ENCODE results near the gene OR51E2.
"Not testable (repeated sequence)": the region's sequence is repeated elsewhere in the genome, so short reads cannot be mapped to it uniquely, and the experiment has no call there.

OR51E2 gene

GRCh38 chr11:4697585-4697984, at the start of gene OR51E2:
TSS of gene OR51E2 (minus strand) at chr11:4697853. CDS start at chr11:4682711, 15,142 bp downstream.
- CTCF ChIA-PET: interaction anchor here (1.0 to 1.3 kb wide), 4 partner anchors 14 to 128 kb away, joined by 3 to 5 read pairs (median 4); partner anchors contain the start of gene OR51D1
- H3K4me3 ChIP-seq (ENCODE audit: low read depth, low read length): no peak within 1 kb of the TSS
- no peak within 1 kb of the TSS for H3K27ac ChIP-seq (ENCODE audit: extremely low read depth, low read depth, low read length)
- TF ChIP-seq ZNF138 (tag by site-specific recombination; IDR thresholded peaks at IDR 0.05; ENCODE audit: borderline replicate concordance) (no peak), ZNF654 (tag by site-specific recombination; IDR thresholded peaks at IDR 0.05; ENCODE audit: low read depth) (peak; percentile 26), ZNF133 (tag by site-specific recombination; IDR thresholded peaks at IDR 0.05) (no peak), ZNF670 (tag by site-specific recombination; IDR thresholded peaks at IDR 0.05; ENCODE audit: low read depth) (no peak)
- H3K4me1 ChIP-seq (ENCODE audit: control insufficient read depth, insufficient read depth, low read length): no peaks in the 10 kb centered on the region
- no peaks in the 10 kb centered on the region for H3K9me3 ChIP-seq (ENCODE audit: control insufficient read depth, insufficient read depth, low read depth, low read length)
- H3K36me3 ChIP-seq (ENCODE audit: control insufficient read depth in 2 of 2, insufficient read depth in 1 of 2, low read length in 2 of 2): no peaks in the 10 kb centered on the region
- POLR2A ChIA-PET: no interaction called here

- ChIA-PET POLR2A (no interaction called here), CTCF (interaction anchor here (0.6 kb wide), 1 partner anchor 64 kb away, joined by 5 read pairs; no protein-coding TSS in a partner anchor)
- TF ChIP-seq OSR2 (tag by site-specific recombination; IDR thresholded peaks at IDR 0.05): no peak
- Histone ChIP-seq H3K9me3 (ENCODE audit: control insufficient read depth, insufficient read depth, low read depth, low read length) (no peaks in the 10 kb centered on the region), H3K4me1 (ENCODE audit: control insufficient read depth, insufficient read depth, low read length) (no peaks in the 10 kb centered on the region), H3K4me3 (ENCODE audit: low read depth, low read length) (no peak overlapping the region), H3K27ac (ENCODE audit: extremely low read depth, low read depth, low read length) (no peak overlapping the region), H3K36me3 (ENCODE audit: control insufficient read depth in 2 of 2, insufficient read depth in 1 of 2, low read length in 2 of 2) (no peaks in the 10 kb centered on the region)
These were observed 43.1 kb upstream of the OR51E2 start for GRCh38 chr11:4740735-4741134.

- ChIA-PET CTCF (no interaction called here), POLR2A (no interaction called here)
- no peaks in the 10 kb centered on the region for H3K36me3 ChIP-seq (ENCODE audit: control insufficient read depth in 2 of 2, insufficient read depth in 1 of 2, low read length in 2 of 2)
- no peak for TF ChIP-seq KLF17 (tag by site-specific recombination; IDR thresholded peaks at IDR 0.05)
- TF ChIP-seq SCRT1 (tag by site-specific recombination; IDR thresholded peaks at IDR 0.05; ENCODE audit: borderline replicate concordance): no peak
- TF ChIP-seq ZNF140 (tag by site-specific recombination; IDR thresholded peaks at IDR 0.05): no peak
- TF ChIP-seq ZFP69B (tag by site-specific recombination; IDR thresholded peaks at IDR 0.05): no peak
- TF ChIP-seq TRIM28 (IDR thresholded peaks at IDR 0.05; ENCODE audit: borderline replicate concordance, low read length): no peak
- TF ChIP-seq PRDM10 (tag by site-specific recombination; IDR thresholded peaks at IDR 0.05): no peak
- no peak for TF ChIP-seq ZSCAN23 (tag by site-specific recombination; IDR thresholded peaks at IDR 0.05)
- TF ChIP-seq GFI1B (tag by site-specific recombination; IDR thresholded peaks at IDR 0.05): no peak
- no peak for TF ChIP-seq MZF1 (tag by site-specific recombination; IDR thresholded peaks at IDR 0.05; ENCODE audit: borderline replicate concordance)
- TF ChIP-seq ZNF354C (tag by site-specific recombination; IDR thresholded peaks at IDR 0.05; ENCODE audit: borderline replicate concordance, low read depth): no peak
- TF ChIP-seq ZNF10 (tag by site-specific recombination; IDR thresholded peaks at IDR 0.05): no peak
- no peak for TF ChIP-seq ZNF658 (tag by site-specific recombination; IDR thresholded peaks at IDR 0.05)
- TF ChIP-seq BCL6B (tag by site-specific recombination; IDR thresholded peaks at IDR 0.05): no peak
- TF ChIP-seq IKZF3 (tag by site-specific recombination; IDR thresholded peaks at IDR 0.05): no peak
- no peaks in the 10 kb centered on the region for H3K4me1 ChIP-seq (ENCODE audit: control insufficient read depth, insufficient read depth, low read length)
- H3K9me3 ChIP-seq (ENCODE audit: control insufficient read depth, insufficient read depth, low read depth, low read length): no peaks in the 10 kb centered on the region
- no peak overlapping the region for H3K27ac ChIP-seq (ENCODE audit: extremely low read depth, low read depth, low read length)
- no peak overlapping the region for H3K4me3 ChIP-seq (ENCODE audit: low read depth, low read length)
These were observed 29.5 kb upstream of the OR51E2 start for GRCh38 chr11:4727171-4727570.

GRCh38 chr11:4722616-4723534, 25.2 kb upstream of the OR51E2 start:
- H3K36me3 ChIP-seq (ENCODE audit: control insufficient read depth in 2 of 2, insufficient read depth in 1 of 2, low read length in 2 of 2); CTCF ChIA-PET; H3K4me1 ChIP-seq (ENCODE audit: control insufficient read depth, insufficient read depth, low read length); H3K27ac ChIP-seq (ENCODE audit: extremely low read depth, low read depth, low read length); H3K9me3 ChIP-seq (ENCODE audit: control insufficient read depth, insufficient read depth, low read depth, low read length); H3K4me3 ChIP-seq (ENCODE audit: low read depth, low read length): not testable (repeated sequence)
- POLR2A ChIA-PET: interaction anchor here (0.6 kb wide), 1 partner anchor 151 kb away, joined by 4 read pairs; no protein-coding TSS in a partner anchor
